Measurements from ENCODE around the gene ADGRE1. TPM values are rescaled to one million over a fixed set of nuclear protein-coding genes. Genes with fewer than 3 reads are reported as not detected.

Gene ADGRE1
- total and polyA plus RNA-seq, 2 of the 8 experiments (the other 6 are each of a cell fraction or from before 2014, with no cell fraction given), result not detected

DNA sequence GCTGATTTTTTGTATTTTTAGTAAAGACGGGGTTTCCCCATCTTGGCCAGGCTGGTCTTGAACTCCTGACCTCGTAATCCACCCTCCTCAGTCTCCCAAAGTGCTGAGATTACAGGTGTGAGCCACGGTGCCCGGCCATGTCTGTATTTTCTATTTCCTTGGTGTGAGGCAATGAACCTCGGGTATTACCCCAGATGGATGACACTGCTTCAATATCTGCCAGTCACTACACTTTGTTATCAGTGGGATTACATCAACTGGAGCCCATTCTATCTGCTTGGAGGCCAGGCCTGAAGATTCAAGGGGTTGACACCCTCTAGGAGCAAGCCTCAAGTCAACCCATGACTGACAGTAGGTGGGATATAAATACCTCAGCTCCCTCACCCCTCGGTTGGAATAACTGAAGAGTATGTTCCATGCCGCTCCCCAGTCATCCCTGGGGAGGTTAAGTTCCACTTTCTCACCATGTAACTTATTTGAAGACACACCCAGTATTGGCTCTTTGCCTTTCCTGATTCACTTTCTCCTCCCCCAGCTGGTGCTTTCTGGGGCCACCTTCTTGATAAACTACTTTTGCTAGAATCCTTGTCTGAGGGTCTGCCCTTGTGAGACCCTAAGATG is 992 bp upstream of the ADGRE1 start:
- DNase-seq (ENCODE audit: low read depth in 1 of 2, low spot score in 2 of 2) (no peak), FAIRE-seq (no peak)
- no peak overlapping the region for H2AFZ ChIP-seq (ENCODE audit: low read length)
- H3K79me1 ChIP-seq (ENCODE audit: low read depth, low read length), result no peaks in the 10 kb centered on the region
- no peak overlapping the region for H3K14ac ChIP-seq (ENCODE audit: insufficient read length)
- no peak overlapping the region for H4K91ac ChIP-seq (replicated peaks; ENCODE audit: insufficient read length, low read length)
- no peak overlapping the region for H3K56ac ChIP-seq (replicated peaks; ENCODE audit: insufficient read length, low read depth, low read length)
- CTCF ChIA-PET (ENCODE audit: partially characterized antibody), result no interaction called here
- H3K4ac ChIP-seq (replicated peaks; ENCODE audit: insufficient read length, low read depth, low read length), result no peak overlapping the region
- H4K5ac ChIP-seq (ENCODE audit: insufficient read length, low read depth, low read length), result no peak overlapping the region
- TF ChIP-seq TAF1 (IDR thresholded peaks at IDR 0.05; ENCODE audit: low read depth, low read length), result no peak
- no peak for TF ChIP-seq JUN (IDR thresholded peaks at IDR 0.05; ENCODE audit: low read depth, low read length)
- no peak for TF ChIP-seq FOSL1 (IDR thresholded peaks at IDR 0.05; ENCODE audit: insufficient read depth, low read depth, low read length)
- TF ChIP-seq GABPA (IDR thresholded peaks at IDR 0.05; ENCODE audit: borderline replicate concordance, insufficient read depth, low read length), result no peak
- no peak for TF ChIP-seq RFX5 (IDR thresholded peaks at IDR 0.05; ENCODE audit: borderline replicate concordance, low read depth, low read length)
- TF ChIP-seq, protein P1, sequence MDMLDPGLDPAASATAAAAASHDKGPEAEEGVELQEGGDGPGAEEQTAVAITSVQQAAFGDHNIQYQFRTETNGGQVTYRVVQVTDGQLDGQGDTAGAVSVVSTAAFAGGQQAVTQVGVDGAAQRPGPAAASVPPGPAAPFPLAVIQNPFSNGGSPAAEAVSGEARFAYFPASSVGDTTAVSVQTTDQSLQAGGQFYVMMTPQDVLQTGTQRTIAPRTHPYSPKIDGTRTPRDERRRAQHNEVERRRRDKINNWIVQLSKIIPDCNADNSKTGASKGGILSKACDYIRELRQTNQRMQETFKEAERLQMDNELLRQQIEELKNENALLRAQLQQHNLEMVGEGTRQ (IDR thresholded peaks at IDR 0.05; ENCODE audit: low read length), result no peak
- TF ChIP-seq SRF (IDR thresholded peaks at IDR 0.05; ENCODE audit: low read depth, low read length), result no peak
- H3K79me2 ChIP-seq (ENCODE audit: control insufficient read depth in 1 of 2, insufficient read depth in 2 of 2, low read length in 2 of 2), result no peaks in the 10 kb centered on the region
- H4K20me1 ChIP-seq (replicated peaks in 1 of 2; ENCODE audit: control insufficient read depth in 1 of 2, insufficient read depth in 2 of 2, low read length in 2 of 2), result peaks cover 0 to 4% of the 10 kb centered on the region in 2 experiments
- POLR2A ChIA-PET (ENCODE audit: partially characterized antibody), result no interaction called here
- H4K8ac ChIP-seq (ENCODE audit: extremely low read depth, insufficient read depth, low read length), result no peak overlapping the region
- H3K23me2 ChIP-seq (ENCODE audit: low read depth, low read length), result peaks cover 5% of the 10 kb centered on the region; the same call in 1 of the 2 replicates
- H2BK15ac ChIP-seq (ENCODE audit: low read length), result no peak overlapping the region
- no peak overlapping the region for H3K27ac ChIP-seq (ENCODE audit: low read depth, low read length)
- no peak overlapping the region for H2BK120ac ChIP-seq (replicated peaks; ENCODE audit: low read depth, low read length)
- H3K9me3 ChIP-seq (ENCODE audit: insufficient read depth in 2 of 2, low read depth in 1 of 2, low read length in 1 of 2), result peaks cover 59 to 67% of the 10 kb centered on the region in 2 experiments
- no peak overlapping the region for H3K4me3 ChIP-seq (ENCODE audit: extremely low read depth in 1 of 4, insufficient read depth in 2 of 4, low read depth in 3 of 4, low read length in 4 of 4)
- no peaks in the 10 kb centered on the region for H3K27me3 ChIP-seq (replicated peaks in 1 of 4; ENCODE audit: control insufficient read depth in 3 of 4, extremely low read depth in 1 of 4, insufficient read depth in 3 of 4, low read length in 3 of 4)
- H2BK12ac ChIP-seq (ENCODE audit: low read depth, low read length), result no peak overlapping the region
- H3K36me3 ChIP-seq (ENCODE audit: control insufficient read depth in 2 of 4, insufficient read depth in 4 of 4, low read length in 3 of 4), result no peaks in the 10 kb centered on the region; a peak in 1 of 8 replicates
- H3K4me2 ChIP-seq (ENCODE audit: insufficient read depth in 1 of 2, low read depth in 2 of 2, low read length in 2 of 2), result no peak overlapping the region
- H2BK20ac ChIP-seq (ENCODE audit: low read length), result no peak overlapping the region
- no peak overlapping the region for H3K23ac ChIP-seq (ENCODE audit: insufficient read length)
- no peak overlapping the region for H2BK5ac ChIP-seq (ENCODE audit: low read depth, low read length)
- no peak overlapping the region for H3K18ac ChIP-seq (ENCODE audit: extremely low read depth, low read length)
- H3K9ac ChIP-seq (replicated peaks in 1 of 4; ENCODE audit: extremely low read depth in 1 of 4, low read depth in 3 of 4, low read length in 3 of 4), result no peak overlapping the region
- no peak overlapping the region for H2AK5ac ChIP-seq (ENCODE audit: low read depth, low read length)
- 80% methylated on average over 7 of the region's 7 CpGs; no CpG with 5 or more reads in 1 of the 2 experiments for WGBS, 2 experiments (ENCODE audit: extremely low coverage in 1 of 2, insufficient coverage in 1 of 2, insufficient read length in 1 of 2, insufficient replicate concordance in 2 of 2, low coverage in 1 of 2, low lambda C conversion rate in 2 of 2, missing lambda C conversion rate in 1 of 2)
- H3K4me1 ChIP-seq (replicated peaks in 1 of 4; ENCODE audit: control insufficient read depth in 3 of 4, insufficient read depth in 4 of 4, low read length in 3 of 4), result no peaks in the 10 kb centered on the region

Data from H1 (cell line).